ENCODE data around the gene ZNF827. TPM values are rescaled to one million over a fixed set of nuclear protein-coding genes. Genes with fewer than 3 reads are reported as not detected.
A peak's percentile ranks its signal among the peaks of the same experiment; 100 is the strongest.

Gene ZNF827
- total and polyA plus RNA-seq, 3 experiments from 2014 or later, result 6.9 to 32.5 (median 32.2) TPM

- Histone ChIP-seq H3K27ac (ENCODE audit: low read depth, low read length) (no peak overlapping the region), H3K9me3 (ENCODE audit: low read length) (no peaks in the 10 kb centered on the region), H3K4me1 (ENCODE audit: insufficient read depth, low read length) (no peaks in the 10 kb centered on the region), H3K4me3 (ENCODE audit: low read length) (no peak overlapping the region), H3K27me3 (ENCODE audit: insufficient read depth, low read length, poor library complexity, severe bottlenecking) (no peaks in the 10 kb centered on the region), H3K36me3 (ENCODE audit: insufficient read depth, low read length) (peaks cover 5% of the 10 kb centered on the region)
- peak overlapping the region in 1 of 8 donors; percentile 30 for H3K27ac Mint-ChIP-seq
- CTCF ChIA-PET, result no interaction called here
- DNase-seq, result no peak
- H3K4me3 Mint-ChIP-seq, result no peak overlapping the region
- H3K9me3 Mint-ChIP-seq, result no peaks in the 10 kb centered on the region
- H3K27me3 Mint-ChIP-seq, result peaks cover 4 to 9% of the 10 kb centered on the region in 2 donors
- POLR2A ChIA-PET, result no interaction called here
- H3K36me3 Mint-ChIP-seq, result peaks cover 11 to 23% (median 18%) of the 10 kb centered on the region in 3 donors
- H3K4me1 Mint-ChIP-seq, result no peaks in the 10 kb centered on the region
Observed at GRCh38 chr4:145756244-145756643, 182.4 kb downstream of the ZNF827 start.

- POLR2A ChIA-PET, result no interaction called here
Observed at GRCh38 chr4:145755802-145756201, 182.8 kb downstream of the ZNF827 start.

GRCh38 chr4:145743641-145744040 lies 195.0 kb downstream of the ZNF827 start:
- no peaks in the 10 kb centered on the region for H3K27me3 ChIP-seq (ENCODE audit: insufficient read depth, low read length, poor library complexity, severe bottlenecking)
- H3K9me3 ChIP-seq (ENCODE audit: low read length), result no peaks in the 10 kb centered on the region
- peaks cover 0 to 2% (median 0%) of the 10 kb centered on the region in 3 donors for H3K36me3 Mint-ChIP-seq
- H3K4me3 ChIP-seq (ENCODE audit: low read length), result no peak overlapping the region
- no peak overlapping the region for H3K27ac Mint-ChIP-seq
- DNase-seq, result no peak
- H3K9me3 Mint-ChIP-seq, result peaks cover 0 to 2% (median 0%) of the 10 kb centered on the region in 5 donors
- no peaks in the 10 kb centered on the region for H3K4me1 Mint-ChIP-seq
- ChIA-PET CTCF (no interaction called here), POLR2A (no interaction called here)
- H3K4me3 Mint-ChIP-seq, result no peak overlapping the region
- H3K27ac ChIP-seq (ENCODE audit: low read depth, low read length), result no peak overlapping the region
- H3K36me3 ChIP-seq (ENCODE audit: insufficient read depth, low read length), result no peaks in the 10 kb centered on the region
- H3K4me1 ChIP-seq (ENCODE audit: insufficient read depth, low read length), result no peaks in the 10 kb centered on the region
- peaks cover 7 to 11% of the 10 kb centered on the region in 2 donors for H3K27me3 Mint-ChIP-seq

More at GRCh38 chr4:145755802-145756201, 182.8 kb downstream of the ZNF827 start:
- H3K36me3 Mint-ChIP-seq, result peaks cover 11 to 20% (median 17%) of the 10 kb centered on the region in 3 donors
- Histone ChIP-seq H3K36me3 (ENCODE audit: insufficient read depth, low read length) (peaks cover 5% of the 10 kb centered on the region), H3K27me3 (ENCODE audit: insufficient read depth, low read length, poor library complexity, severe bottlenecking) (no peaks in the 10 kb centered on the region), H3K27ac (ENCODE audit: low read depth, low read length) (no peak overlapping the region), H3K4me3 (ENCODE audit: low read length) (no peak overlapping the region), H3K9me3 (ENCODE audit: low read length) (no peaks in the 10 kb centered on the region), H3K4me1 (ENCODE audit: insufficient read depth, low read length) (no peaks in the 10 kb centered on the region)
- H3K27me3 Mint-ChIP-seq, result peaks cover 4 to 13% of the 10 kb centered on the region in 2 donors
- no peaks in the 10 kb centered on the region for H3K9me3 Mint-ChIP-seq
- H3K4me3 Mint-ChIP-seq, result no peak overlapping the region
- no peaks in the 10 kb centered on the region for H3K4me1 Mint-ChIP-seq
- CTCF ChIA-PET, result no interaction called here
- H3K27ac Mint-ChIP-seq, result peak overlapping the region in 2 of 8 donors; percentile 1 to 26
- no peak for DNase-seq

- Mint-ChIP-seq H3K9me3 (peaks cover 0 to 2% (median 0%) of the 10 kb centered on the region in 5 donors), H3K27me3 (peaks cover 5 to 6% of the 10 kb centered on the region in 2 donors), H3K4me1 (no peaks in the 10 kb centered on the region), H3K36me3 (no peaks in the 10 kb centered on the region), H3K4me3 (no peak overlapping the region), H3K27ac (no peak overlapping the region)
- Histone ChIP-seq H3K4me3 (ENCODE audit: low read length) (no peak overlapping the region), H3K9me3 (ENCODE audit: low read length) (no peaks in the 10 kb centered on the region), H3K36me3 (ENCODE audit: insufficient read depth, low read length) (no peaks in the 10 kb centered on the region), H3K27ac (ENCODE audit: low read depth, low read length) (no peak overlapping the region), H3K27me3 (ENCODE audit: insufficient read depth, low read length, poor library complexity, severe bottlenecking) (no peaks in the 10 kb centered on the region), H3K4me1 (ENCODE audit: insufficient read depth, low read length) (no peaks in the 10 kb centered on the region)
- DNase-seq, result no peak
- ChIA-PET CTCF (no interaction called here), POLR2A (no interaction called here)
Observed at GRCh38 chr4:145740806-145741205, 197.8 kb downstream of the ZNF827 start.

GRCh38 chr4:145739845-145740244 lies 198.8 kb downstream of the ZNF827 start:
- no peaks in the 10 kb centered on the region for H3K27me3 ChIP-seq (ENCODE audit: insufficient read depth, low read length, poor library complexity, severe bottlenecking)
- H3K27ac ChIP-seq (ENCODE audit: low read depth, low read length), result no peak overlapping the region
- no peaks in the 10 kb centered on the region for H3K9me3 ChIP-seq (ENCODE audit: low read length)
- Mint-ChIP-seq H3K36me3 (no peaks in the 10 kb centered on the region), H3K4me3 (no peak overlapping the region), H3K9me3 (peaks cover 0 to 2% (median 0%) of the 10 kb centered on the region in 5 donors), H3K27ac (no peak overlapping the region), H3K27me3 (peaks cover 0 to 5% of the 10 kb centered on the region in 2 donors), H3K4me1 (peaks cover 0 to 2% (median 0%) of the 10 kb centered on the region in 3 donors)
- DNase-seq, result no peak
- no peaks in the 10 kb centered on the region for H3K36me3 ChIP-seq (ENCODE audit: insufficient read depth, low read length)
- ChIA-PET POLR2A (no interaction called here), CTCF (no interaction called here)
- no peaks in the 10 kb centered on the region for H3K4me1 ChIP-seq (ENCODE audit: insufficient read depth, low read length)
- H3K4me3 ChIP-seq (ENCODE audit: low read length), result no peak overlapping the region

GRCh38 chr4:145736241-145736831 lies 202.3 kb downstream of the ZNF827 start:
- no peak overlapping the region for H3K4me3 ChIP-seq (ENCODE audit: low read length)
- H3K27me3 ChIP-seq (ENCODE audit: insufficient read depth, low read length, poor library complexity, severe bottlenecking), result peaks cover under 1% of the 10 kb centered on the region
- Mint-ChIP-seq H3K4me3 (no peak overlapping the region), H3K36me3 (no peaks in the 10 kb centered on the region), H3K27ac (no peak overlapping the region), H3K27me3 (no peaks in the 10 kb centered on the region), H3K9me3 (no peaks in the 10 kb centered on the region), H3K4me1 (peaks cover 12 to 23% (median 16%) of the 10 kb centered on the region in 3 donors)
- no peak overlapping the region for H3K27ac ChIP-seq (ENCODE audit: low read depth, low read length)
- CTCF ChIA-PET, result no interaction called here
- H3K9me3 ChIP-seq (ENCODE audit: low read length), result no peaks in the 10 kb centered on the region
- no peaks in the 10 kb centered on the region for H3K36me3 ChIP-seq (ENCODE audit: insufficient read depth, low read length)
- peaks cover 5% of the 10 kb centered on the region for H3K4me1 ChIP-seq (ENCODE audit: insufficient read depth, low read length)
- no peak for DNase-seq
- POLR2A ChIA-PET, result no interaction called here

GRCh38 chr4:145735827-145736226 lies 202.8 kb downstream of the ZNF827 start:
- DNase-seq, result no peak
- Histone ChIP-seq H3K27me3 (ENCODE audit: insufficient read depth, low read length, poor library complexity, severe bottlenecking) (peaks cover 4% of the 10 kb centered on the region), H3K27ac (ENCODE audit: low read depth, low read length) (no peak overlapping the region), H3K9me3 (ENCODE audit: low read length) (no peaks in the 10 kb centered on the region), H3K36me3 (ENCODE audit: insufficient read depth, low read length) (no peaks in the 10 kb centered on the region), H3K4me3 (ENCODE audit: low read length) (no peak overlapping the region), H3K4me1 (ENCODE audit: insufficient read depth, low read length) (peaks cover 5% of the 10 kb centered on the region)
- ChIA-PET POLR2A (no interaction called here), CTCF (no interaction called here)
- Mint-ChIP-seq H3K27me3 (peaks cover 0 to under 1% of the 10 kb centered on the region in 2 donors), H3K27ac (no peak overlapping the region), H3K4me3 (no peak overlapping the region), H3K4me1 (peaks cover 12 to 23% (median 16%) of the 10 kb centered on the region in 3 donors), H3K9me3 (no peaks in the 10 kb centered on the region), H3K36me3 (no peaks in the 10 kb centered on the region)

- no peak overlapping the region for H3K4me3 ChIP-seq (ENCODE audit: low read length)
- H3K27ac ChIP-seq (ENCODE audit: low read depth, low read length), result no peak overlapping the region
- peaks cover 5% of the 10 kb centered on the region for H3K4me1 ChIP-seq (ENCODE audit: insufficient read depth, low read length)
- Mint-ChIP-seq H3K4me1 (peaks cover 12 to 23% (median 16%) of the 10 kb centered on the region in 3 donors), H3K9me3 (no peaks in the 10 kb centered on the region), H3K36me3 (no peaks in the 10 kb centered on the region), H3K4me3 (no peak overlapping the region), H3K27ac (peak overlapping the region in 3 of 8 donors; percentile 8 to 89 (median 44)), H3K27me3 (peaks cover 0 to 2% of the 10 kb centered on the region in 2 donors)
- no peaks in the 10 kb centered on the region for H3K9me3 ChIP-seq (ENCODE audit: low read length)
- DNase-seq, result no peak
- ChIA-PET POLR2A (no interaction called here), CTCF (no interaction called here)
- H3K27me3 ChIP-seq (ENCODE audit: insufficient read depth, low read length, poor library complexity, severe bottlenecking), result peaks cover 4% of the 10 kb centered on the region
- no peaks in the 10 kb centered on the region for H3K36me3 ChIP-seq (ENCODE audit: insufficient read depth, low read length)
Observed at GRCh38 chr4:145735347-145735675, 203.3 kb downstream of the ZNF827 start.
